GM19240 (cell line): ENCODE results near the gene GADD45A.
"Not testable (repeated sequence)": the region's sequence is repeated elsewhere in the genome, so short reads cannot be mapped to it uniquely, and the experiment has no call there.

Experiments used
- DNase-seq: peaks from one replicate; pipeline ENCODE4 v3.0.0; 2011; ENCODE audit warnings: low spot score; ENCODE audit not compliant: insufficient read length

The GADD45A gene, protein sequence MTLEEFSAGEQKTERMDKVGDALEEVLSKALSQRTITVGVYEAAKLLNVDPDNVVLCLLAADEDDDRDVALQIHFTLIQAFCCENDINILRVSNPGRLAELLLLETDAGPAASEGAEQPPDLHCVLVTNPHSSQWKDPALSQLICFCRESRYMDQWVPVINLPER

DNA sequence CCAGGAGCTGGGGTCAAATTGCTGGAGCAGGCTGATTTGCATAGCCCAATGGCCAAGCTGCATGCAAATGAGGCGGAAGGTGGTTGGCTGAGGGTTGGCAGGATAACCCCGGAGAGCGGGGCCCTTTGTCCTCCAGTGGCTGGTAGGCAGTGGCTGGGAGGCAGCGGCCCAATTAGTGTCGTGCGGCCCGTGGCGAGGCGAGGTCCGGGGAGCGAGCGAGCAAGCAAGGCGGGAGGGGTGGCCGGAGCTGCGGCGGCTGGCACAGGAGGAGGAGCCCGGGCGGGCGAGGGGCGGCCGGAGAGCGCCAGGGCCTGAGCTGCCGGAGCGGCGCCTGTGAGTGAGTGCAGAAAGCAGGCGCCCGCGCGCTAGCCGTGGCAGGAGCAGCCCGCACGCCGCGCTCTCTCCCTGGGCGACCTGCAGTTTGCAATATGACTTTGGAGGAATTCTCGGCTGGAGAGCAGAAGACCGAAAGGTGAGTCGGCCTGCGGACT, at the start of gene GADD45A:
GADD45A (plus strand) TSS at position 135 of the 491 bp plus-strand sequence; CDS start at position 429, 294 bp downstream.
- DNase-seq, result peak; percentile 93

DNA sequence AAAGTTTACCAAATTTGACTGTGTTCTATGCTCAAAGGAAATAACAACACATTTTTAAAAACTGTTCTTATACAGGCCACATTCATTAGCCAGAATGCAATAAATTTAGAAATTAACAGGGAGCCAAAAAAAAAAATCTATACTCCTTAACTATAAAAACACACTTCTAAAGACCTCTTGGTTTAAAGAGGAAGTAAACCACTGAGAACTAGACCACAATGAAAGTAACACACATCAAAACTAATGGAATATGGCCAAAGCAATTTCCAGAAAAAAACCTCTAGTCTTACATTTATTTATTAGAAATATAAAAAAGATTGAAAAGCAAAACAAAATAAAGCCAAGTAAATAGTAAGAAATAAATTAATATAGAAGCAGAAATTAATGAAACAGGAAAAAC, 48.9 kb upstream of the GADD45A start:
- DNase-seq, result no peak

DNA sequence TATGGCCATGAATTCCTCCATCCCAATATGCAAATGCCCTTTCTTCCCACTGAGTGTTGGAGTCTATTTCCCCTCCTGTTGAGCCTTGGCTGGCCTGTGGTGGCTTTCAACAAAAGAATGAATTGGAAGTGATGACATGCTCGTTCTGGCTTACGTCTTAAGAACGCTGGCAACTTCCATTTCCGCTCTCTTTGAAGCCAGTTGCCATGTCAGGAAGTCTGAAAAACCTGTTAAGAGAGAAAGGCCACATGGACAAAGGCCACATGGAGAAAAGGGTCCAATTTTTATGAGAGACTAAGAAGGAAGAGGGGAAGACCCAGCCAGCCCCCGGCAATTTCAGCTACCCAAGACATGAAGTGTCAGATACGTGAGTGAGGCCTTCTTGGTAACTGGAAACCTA, 45.6 kb upstream of the GADD45A start:
- DNase-seq, result no peak

DNA sequence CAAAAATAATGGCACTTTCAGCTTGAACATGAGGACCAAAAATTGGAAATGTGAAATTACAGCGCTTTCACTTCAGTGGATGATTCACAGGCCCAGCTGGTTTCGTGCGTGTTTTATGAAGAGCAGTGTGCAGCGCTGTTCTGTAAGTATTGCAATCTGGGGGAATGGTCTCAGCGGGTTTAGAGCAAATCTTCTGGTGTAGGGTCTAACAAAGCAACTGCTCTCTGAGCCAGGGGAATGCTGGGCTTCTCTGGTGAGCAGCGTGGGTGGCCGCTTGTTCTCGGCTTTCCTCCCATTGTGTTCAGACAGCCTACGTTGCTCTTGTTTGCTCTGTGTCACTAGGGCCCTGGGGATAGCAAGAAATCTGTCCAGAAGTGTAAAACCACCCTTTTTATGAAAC, 42.4 kb upstream of the GADD45A start:
- no peak for DNase-seq

DNA sequence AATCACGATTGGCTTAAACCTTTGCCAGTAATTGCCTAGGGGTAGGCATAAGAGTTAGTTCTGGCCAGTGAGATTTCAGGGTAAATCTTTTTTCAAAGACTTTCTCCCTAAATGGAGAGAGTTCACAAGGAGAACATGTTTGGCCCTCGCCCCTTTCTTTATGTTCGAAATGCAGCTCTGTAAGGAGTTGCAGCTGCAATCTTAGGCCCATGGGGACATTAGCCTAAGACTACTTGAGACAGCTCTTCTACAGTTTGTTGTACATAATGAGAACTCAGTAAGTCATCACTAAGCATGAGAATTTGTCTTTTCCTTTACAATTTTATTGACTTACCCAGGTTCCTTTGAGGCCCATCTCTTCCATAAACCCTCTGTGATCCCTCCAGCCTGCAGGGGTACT, 40.4 kb upstream of the GADD45A start:
- no peak for DNase-seq

DNA sequence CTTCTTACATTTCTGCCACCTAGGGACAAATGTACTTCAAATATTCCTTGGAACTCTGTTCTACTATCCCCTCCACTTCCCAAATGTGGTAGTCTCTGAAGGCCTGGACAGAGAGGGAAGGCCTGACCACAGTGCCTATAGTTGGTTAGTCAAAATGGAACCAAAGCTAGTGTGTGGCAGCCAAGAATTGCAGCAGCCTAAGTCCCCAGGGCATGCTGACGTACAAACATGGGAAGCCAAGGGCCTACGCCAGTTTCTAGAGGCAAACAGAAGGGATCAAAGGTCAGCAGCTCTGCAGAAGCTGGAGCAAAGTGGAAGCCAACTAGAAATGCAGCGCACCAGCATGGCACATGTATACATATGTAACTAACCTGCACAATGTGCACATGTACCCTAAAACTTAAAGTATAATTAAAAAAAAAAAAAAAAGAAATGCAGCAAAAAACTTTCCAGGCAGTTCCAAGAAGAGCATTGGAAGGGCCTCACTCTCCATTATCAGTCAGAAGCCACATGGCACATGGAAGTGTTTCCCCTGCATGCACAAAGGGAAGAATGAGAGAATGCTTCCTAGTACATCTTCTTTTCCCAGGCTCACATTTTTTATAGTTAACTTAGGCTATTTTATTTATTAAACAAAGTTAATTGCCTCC, 39.4 kb upstream of the GADD45A start:
- DNase-seq, result no peak

DNA sequence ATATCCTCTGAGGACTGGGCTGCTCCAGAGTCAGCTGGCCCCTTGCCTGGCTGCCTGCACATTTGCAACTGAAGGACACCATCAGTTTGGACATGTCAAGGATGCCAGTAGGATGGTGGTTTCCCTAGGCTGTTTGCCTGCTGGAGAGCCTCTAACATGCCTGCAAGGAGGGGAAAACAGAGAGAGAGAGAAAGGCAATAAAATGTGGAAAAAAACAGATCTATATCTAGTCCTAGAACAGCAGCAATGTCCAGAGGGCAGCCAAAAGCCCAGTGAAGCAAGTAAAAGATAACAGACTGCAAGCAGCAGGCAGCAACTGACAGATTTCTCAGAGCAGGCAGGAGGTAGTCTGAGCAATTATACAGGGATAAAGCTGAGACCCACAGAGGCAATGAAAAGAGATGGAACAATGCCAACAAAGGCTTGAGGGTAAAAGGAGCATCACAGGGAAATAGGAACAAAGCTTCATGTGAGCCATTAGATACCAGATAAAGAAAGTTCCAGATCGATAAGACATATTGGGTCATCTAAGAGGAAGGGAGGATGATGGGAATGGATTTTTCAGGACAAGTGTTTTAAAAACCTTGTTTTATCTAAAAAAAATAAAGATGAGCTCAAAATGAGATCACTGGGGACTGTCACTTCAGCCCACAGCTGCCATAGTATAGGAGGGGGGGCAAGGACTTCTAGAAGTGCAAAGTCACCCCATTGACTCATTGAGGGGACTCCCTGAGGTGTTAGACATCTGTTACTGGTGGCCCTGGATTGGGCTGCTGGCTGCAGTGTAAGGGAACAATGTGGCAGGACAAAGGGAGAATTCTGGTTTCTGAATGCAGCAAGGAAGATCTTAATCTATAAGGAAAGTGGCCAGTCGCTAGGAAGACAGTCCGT, 38.6 kb upstream of the GADD45A start:
- no peak for DNase-seq

DNA sequence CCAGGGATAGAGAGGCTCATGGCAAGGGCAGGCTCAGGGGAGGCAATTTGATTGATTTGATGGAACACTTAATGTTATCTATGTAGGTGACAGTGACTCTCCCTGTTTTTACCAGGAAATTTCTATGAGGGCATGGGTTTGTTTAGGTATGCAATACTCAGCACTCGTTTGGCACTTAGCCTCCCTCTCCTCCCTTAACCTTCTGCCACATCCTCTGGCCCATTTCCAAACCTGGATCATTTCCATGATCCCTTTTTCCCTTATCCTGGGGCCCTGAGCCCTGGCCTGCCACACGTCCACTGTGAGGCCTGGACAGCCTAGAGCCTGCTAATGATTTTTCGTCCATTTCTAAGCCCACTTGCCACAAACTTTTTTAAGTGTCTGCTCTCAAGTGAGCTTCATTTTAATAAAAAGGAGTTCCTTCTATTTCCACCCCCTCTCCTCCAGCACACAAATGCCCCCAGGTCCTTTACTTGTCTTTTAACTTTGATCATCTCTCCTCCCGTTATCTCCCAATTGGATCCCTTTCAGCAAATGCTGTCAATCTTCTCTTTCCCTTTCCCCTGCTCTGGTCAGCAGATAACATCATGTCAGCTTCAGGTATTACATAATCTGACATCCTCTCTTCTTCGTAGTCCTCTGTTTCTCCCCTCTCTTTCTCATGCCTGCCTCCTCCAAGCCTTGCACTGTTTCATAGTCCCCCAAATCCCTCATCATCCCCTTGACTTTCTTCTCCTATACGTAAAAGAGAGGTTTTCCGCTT, 37.8 kb upstream of the GADD45A start:
- DNase-seq, result no peak

DNA sequence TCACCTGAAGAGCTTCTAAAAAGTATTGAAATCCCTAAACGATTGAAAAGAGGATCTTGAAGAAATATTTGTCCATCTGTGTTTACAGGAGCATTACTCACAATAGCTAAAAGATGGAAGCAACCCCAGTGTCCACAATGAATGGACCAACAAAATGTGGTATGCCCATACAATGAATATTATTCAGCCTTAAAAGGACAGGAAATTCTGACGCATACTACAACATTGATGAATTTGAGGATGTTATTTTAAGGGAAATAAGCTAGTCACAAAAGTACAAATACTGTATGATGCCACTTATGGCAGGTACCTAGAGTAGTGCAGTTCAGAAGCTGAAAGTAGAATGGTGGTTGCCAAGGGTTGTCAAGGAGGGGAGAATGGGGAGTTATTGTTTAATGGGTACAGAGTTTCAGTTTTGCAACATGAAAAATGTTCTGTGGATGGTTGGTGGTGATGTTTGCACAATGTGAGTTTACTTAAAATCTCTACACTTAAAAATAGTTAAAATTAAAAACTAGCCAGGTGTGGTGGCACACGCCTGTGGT, 37.1 kb upstream of the GADD45A start:
- no peak for DNase-seq

DNA sequence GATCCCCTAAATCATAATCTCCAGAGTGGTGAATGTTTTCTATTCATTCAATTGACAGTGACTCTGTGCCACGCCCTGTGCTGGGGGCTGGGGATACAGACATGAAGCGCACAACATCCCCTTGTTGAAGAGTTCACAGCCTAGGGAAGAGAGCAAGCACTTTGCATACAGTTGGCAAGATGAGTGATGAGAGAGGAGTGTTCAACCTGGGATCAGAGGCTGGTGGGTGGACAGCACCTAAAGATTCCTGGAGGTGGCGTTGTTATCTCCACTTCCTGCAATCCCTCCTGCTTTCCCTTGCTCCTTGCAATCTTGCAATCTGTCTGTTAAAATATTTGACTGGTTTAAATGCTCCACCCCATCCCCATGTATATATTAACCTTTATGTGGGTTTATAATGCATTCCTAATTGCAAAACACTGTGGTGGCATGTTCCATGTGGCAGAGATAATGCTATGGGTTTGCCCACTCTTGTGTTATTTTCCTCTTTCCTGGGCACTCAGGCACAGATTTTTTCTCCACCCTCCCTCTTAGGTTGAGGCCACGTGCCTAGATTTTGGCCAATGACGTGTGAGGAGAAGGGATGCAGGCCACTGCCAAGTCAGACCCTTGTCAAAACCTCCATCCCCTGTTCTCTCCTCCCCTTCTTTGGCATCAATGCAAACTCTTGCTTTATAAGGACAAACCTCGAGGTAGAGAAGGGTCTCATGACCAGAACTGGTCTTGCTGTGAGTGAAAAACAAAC, 36.2 kb upstream of the GADD45A start:
- no peak for DNase-seq

DNA sequence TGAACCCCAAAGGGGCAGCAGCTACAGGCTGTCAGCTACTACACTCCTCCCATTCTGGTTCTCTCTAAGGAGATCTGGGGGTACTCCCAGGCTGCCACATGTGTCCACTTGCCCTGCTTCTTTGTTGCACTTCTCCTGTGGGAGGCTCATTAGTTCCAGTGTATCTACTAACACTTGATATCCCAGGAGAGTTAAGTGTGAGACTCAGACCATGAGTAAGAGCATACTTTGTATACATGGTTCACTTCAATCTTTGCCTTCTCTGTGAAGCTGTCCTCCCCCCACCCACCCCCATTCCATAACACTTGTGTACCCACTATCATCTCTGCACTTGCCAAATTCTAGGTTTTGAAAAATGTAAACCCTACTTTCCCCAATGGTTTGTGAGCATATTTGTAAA, 34.9 kb upstream of the GADD45A start:
- DNase-seq, result no peak

DNA sequence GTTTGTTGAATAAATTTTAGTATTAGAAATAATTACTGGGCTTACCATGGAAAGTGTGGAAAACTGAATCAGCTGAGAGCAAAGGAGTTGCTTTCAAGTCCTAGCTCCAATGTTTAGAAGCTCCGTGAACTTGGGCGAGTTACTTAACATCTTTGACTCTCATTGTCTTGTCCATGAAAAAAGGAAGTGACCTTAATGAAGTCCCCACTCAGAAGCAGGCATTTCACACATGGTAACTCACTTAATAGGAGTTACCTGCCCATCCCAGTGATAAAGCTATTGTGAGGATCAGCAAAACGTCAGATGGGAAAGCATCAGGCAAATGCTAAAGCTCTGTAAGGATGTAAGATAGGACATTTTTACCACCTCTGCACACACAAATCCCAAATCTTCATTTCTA, 34.0 kb upstream of the GADD45A start:
- DNase-seq, result no peak

DNA sequence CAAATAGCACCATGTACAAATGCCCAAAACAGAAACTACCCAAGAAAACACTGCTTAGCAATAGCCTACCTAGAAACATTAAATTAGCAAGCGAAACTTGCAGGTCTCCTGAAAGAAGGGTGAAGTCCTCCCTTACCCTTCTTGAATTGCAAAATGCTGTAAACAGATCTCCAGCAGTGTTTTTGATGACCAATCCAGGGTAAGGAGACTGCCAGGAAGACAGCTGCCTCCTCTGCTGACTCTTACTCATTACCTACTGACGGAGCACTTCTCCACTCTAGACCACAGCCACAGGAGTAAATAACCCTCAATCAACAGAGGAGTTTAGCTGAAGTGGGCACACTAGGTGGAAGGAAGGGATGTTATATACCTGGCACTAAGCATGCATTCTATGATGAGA, 32.2 kb upstream of the GADD45A start:
- DNase-seq, result no peak

DNA sequence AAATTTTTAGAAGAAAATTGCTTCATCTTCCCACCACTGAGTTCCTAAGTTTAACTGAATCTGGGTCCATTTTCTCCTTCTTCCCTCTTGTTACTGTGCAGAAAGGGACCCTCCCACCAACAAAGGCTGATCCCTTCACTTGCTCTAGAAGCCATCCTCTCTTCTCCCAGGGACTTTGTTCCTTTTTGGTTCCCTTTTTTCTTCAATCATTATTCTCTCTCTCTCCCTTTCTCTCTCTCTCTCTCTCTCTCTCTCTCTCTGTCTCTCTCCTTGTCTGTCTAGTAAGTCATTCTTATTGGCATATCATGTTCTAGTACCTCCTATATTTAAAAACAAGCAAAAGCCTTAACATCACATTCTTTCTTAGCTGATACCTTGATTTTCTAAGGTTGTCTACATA, 31.7 kb upstream of the GADD45A start:
- no peak for DNase-seq

DNA sequence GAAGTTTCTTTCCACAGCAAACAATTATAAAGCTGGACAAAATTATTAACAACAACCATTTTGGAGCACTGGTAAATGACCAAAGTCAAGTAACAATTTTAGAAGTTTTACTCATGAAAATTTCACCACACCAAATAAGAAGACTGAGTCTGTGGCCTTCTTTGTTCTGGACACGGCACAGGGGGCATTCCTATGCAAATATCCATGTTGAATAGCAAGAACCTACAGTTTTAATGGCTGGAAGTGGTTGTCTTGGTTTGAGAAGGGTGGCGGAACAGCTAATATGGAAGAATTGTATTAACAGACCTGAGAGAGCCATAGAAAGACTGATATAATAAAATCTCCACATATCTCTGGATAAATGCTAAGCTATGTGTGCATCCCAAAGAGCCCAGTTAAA, 29.4 kb upstream of the GADD45A start:
- no peak for DNase-seq

DNA sequence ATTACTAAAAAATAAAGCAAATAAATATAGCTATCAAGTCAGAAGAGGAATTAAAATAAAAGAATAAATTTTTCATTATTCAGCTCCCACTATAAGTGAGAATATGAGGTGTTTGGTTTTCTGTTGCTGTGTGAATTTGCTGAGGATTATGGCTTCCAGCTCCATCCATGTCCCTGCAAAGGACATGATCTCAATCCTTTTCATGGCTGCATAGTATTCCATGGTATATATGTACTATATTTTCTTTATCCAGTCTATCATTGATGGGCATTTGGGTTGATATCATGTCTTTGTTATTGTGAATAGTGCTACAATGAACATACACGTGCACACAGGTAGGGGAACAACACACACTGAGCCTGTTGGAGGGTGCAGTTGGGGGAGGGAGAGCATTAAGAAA, 27.8 kb upstream of the GADD45A start:
- not testable (repeated sequence) for DNase-seq

DNA sequence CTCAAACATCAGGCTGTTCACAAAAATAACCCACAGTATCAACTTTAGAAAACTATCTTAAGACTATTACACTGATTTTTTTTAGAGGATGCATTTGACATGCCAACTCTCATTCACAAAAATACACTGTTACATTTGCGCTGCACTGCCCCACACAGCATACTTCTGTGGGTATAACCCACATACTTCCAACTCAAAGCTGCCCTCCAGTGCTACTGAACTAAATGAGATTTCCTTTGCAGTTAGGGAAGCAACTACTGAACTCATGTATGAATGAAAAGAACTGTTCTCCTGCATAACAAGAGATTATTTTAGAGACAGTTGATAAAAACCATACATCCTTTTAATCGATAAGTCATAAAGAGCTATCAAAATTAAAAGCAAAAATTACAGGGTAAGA, 25.8 kb upstream of the GADD45A start:
- DNase-seq, result no peak

DNA sequence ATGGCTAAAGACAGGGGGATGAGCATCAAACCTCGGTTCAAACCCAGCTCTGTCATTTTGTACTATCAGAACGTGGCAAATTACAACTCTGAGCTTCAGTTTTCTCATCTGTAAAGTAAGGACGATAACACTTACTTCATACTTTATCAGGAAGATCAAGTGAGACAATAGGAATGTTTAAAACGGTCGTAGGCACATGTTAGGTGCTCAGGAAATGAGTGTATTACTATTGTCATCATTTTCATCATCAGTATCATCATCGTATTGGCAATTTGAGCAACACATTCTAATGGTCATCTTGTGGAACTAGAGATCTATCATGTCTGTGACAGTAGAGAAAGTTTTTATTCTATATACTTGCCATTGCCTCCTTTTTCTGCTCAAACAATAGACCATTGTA, 22.1 kb upstream of the GADD45A start:
- DNase-seq, result no peak

DNA sequence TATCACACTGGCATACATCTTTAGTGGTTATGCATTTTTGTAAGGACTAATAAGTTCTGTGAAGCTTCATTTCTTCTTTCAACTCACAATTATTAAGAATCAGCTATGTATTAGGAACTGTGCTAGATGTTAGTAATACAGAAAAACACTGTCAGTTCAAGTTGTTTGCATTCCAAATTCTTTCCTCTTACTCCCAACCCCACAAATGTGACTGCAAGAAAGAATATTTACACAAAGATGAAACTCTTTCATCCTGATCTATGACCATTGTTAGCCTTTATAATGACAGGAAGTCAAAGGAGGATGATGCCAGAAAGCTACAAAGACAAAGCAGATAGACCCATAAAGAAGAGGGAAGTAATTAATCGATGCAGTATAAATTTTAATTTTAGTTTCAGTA, 21.0 kb upstream of the GADD45A start:
- no peak for DNase-seq

DNA sequence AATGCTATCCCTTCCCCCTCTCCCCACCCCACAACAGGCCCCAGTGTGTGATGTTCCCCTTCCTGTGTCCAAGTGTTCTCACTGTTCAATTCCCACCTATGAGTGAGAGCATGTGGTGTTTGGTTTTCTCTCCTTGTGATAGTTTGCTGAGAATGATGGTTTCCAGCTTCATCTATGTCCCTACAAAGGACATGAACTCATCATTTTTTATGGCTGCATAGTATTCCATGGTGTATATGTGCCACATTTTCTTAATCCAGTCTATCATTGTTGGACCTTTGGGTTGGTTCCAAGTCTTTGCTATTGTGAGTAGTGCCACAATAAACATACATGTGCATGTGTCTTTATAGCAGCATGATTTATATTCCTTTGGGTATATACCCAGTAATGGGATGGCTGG, 19.7 kb upstream of the GADD45A start:
- DNase-seq, result not testable (repeated sequence)

DNA sequence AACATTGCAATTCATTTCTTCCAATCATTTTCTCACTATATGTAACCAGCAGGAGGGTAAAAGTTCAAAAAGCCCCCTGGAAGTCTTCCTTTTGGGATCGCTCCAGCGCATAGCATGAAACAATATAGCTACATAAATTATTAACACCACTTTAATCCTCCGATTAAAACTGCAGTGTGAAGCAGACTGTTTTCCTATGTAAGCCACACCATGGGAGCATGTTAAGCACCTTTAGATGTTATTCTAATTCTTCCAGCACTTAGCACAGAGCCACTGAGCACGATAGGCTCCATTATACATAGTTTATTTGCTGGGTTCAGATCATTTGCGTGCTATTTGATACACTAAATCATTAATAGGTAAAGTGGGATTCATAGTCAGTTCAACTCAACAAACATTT, 18.4 kb upstream of the GADD45A start:
- no peak for DNase-seq
